Endometrial microvascular endothelial cells (primary cell): ENCODE measurements around the gene FLT3. TPM values are rescaled to one million over a fixed set of nuclear protein-coding genes. Genes with fewer than 3 reads are reported as not detected.
"Not testable (repeated sequence)": the region's sequence is repeated elsewhere in the genome, so short reads cannot be mapped to it uniquely, and the experiment has no call there.

Source experiments
- in situ Hi-C: cut with HindIII; loops from 2 replicates; pipeline ENCODE4 v1.10.0; 2017; ENCODE audit warnings: low sequenced_read_pairs, low pct_unique_long_range_greater_than_20kb; ENCODE audit errors: inconsistent ontology term
- total RNA-seq: library from RNA; depleted of rRNA; stranded (reverse); fragments of >200 nt; gene quantifications from one replicate; pipeline ENCODE4 v1.2.3, GENCODE V29; 2015; ENCODE audit errors: inconsistent ontology term

Gene FLT3
- total RNA-seq, 1 donor from 2014 or later, result not detected

DNA sequence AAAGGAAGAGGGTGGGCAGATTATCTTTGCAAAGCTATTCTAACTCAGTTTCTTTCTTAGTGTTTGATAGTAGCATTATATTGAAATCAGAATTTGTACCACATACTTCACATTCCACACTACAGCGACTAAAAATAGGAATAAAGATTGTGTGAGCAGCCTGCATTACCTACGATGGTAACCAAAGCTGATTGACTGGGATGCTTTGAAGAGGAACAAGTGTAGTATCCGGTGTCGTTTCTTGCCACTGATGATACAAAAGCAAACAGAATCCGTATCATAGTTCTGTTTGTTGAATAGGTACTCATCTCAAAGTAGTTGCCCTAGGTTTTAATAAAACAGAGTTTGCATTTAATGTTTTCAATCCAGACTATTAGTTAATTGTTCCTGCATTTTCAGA, 51.2 kb downstream of the FLT3 start:
- in situ Hi-C loops, result no loop called here

DNA sequence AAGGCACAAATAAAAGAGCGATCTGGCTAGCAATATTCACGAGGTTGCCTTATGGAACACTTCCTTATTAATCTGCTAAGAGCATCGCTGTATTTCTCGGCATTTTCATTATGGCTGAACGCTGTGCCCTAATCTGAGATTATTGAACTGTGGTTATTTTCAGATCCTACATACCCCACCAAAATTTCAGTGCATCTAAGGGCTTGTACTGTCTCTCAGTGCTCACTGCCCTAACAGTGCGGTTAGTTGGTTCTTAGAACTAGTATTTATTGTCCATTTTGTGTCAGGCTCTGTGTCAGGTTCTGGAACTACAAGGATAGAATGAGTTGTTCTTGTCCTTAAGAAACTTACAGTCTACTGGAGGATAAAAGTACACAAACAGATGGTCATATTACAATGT, 51.6 kb downstream of the FLT3 start:
- in situ Hi-C loops, result no loop called here

DNA sequence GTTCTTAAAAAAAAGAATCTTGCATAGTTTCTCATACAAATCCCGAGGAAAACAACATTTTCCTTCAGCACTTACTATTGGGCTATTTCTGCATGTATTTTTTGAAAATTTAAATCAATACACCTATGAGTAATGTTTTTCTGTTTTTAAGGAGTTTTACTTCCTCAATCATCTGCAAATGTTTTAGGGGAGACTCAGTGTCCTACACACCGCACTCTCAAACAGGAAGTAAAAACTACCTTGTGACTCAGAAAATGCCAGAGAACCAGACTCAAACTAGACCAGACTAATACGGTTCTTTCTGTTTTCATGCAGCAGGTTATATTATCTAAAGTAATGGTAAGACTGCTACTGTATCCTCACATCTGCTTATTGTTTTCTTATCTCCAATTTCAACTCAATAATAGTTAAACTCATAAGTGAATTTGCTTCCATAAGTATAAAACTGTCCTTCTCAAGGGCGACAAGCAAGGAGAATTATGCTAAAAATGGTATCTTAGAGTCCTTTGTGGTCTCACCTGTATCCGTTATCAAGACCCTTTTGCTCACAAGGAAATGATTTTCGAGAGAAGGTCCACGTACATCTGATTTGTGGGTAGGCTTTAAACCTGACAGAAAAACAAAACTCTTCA, 52.5 kb downstream of the FLT3 start:
- in situ Hi-C loops, result no loop called here

DNA sequence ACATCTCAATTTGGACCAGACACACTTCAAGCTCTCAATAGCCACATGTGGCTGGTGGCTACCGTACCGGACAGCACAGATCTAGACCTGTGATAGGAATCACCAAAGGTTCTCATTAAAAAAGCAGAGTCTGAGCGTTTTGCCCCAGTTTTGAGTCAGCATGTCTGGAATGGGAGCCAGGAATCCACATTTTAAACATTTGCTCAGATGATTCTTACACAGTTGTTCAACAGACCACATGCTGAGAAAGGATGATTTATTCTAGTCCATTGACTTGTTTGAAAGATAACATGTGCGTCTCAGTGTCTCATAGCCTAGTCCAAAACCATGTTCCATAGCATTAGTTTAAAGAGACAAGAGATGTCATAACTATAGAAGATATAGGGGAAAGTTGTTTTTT, 53.4 kb downstream of the FLT3 start:
- in situ Hi-C loops, result no loop called here

DNA sequence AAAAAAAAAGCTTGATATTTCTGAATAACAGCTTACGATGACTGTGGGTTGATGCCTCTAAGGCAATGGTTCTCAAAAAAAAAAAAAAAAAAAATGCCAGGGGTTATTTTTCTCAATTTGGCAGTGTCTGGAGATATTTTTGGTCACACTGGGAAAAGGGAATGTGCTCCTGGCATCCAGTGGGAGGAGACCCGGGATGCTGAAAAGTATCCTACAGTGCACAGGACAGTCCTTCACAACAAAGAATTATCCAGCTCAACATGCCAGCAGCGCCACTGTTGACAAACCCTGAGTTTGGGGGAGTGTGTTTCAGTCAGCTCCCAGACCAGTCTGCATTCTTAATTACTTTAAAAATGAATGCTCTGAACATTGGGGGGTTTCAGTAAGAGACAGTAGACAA, 54.5 kb downstream of the FLT3 start:
- in situ Hi-C loops, result no loop called here

DNA sequence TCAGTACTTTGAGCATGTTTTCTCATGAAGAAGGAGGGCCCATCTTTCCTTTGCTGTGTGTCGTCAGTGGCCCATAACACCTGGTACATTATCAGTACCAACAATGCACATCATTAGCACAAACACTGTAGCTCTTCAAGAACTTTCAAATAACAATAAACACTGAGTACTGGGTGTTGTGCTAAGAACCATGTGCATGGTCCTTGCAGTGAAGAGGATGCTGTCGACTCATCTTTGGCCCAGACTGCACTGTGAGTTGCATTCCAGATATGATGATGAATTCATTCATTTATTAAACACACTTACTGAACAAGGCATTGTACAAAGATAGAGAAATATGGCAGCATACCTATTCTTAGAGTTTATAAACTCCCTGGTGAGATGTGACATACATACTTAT, 55.8 kb downstream of the FLT3 start:
- in situ Hi-C loops, result no loop called here

DNA sequence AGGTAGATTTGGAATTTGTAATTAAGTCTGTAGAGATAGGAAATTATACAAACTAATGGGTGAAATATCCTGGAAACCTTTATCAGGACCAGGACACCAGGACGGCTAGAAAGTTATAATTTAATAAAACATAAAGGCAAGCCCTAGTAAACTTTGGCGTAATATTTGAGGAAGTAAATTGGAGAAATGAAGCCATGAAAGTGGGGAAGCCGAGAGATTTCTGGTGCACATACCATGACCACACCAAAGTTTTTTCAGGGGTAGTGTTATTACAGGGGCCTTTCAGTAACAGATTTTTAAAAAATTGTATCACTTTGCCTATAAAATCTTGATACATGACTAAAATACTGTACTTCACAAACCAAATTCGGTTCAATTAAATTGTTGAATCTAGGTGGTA, 57.2 kb downstream of the FLT3 start:
- in situ Hi-C loops, result no loop called here

DNA sequence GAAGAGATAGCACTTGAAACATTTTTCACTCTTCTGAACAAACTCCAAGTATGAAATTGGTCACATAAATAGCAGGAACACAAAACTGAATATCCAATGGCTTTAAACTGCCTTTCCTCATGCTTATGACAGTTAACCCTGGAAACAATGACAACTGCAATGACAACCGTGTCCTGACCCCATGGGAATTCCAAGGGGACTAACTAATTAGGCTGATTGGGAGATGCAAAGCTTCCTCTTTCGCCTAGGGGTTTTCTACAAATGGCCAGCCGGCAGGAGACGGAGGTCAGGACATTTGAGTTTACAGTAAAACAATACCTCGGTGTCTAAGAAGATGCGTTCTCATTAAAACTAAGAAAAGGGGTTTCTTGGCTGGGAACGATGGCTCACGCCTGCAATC, 58.9 kb downstream of the FLT3 start:
- in situ Hi-C loops, result no loop called here

DNA sequence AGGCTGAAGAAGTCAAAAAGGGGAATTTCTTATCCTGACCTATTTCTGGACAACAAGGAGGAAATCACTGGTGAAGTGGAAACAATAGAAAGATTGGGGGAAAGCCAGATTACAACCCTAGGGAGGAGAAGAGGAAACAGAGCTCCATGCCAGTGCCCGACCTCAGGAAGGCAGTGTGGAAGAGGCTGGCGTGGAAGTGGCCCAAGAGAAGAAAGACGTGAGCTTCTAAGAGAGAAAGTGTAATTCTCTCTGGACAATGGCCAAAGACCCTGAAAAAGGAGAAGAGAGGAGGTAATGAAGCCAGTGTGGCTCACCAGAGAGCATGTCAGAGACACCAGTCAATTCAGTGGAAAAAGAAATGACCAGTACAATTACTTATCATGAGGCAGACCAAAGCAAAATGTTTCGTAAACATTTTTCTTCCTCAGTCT, 59.3 kb downstream of the FLT3 start:
- in situ Hi-C loops, result no loop called here

DNA sequence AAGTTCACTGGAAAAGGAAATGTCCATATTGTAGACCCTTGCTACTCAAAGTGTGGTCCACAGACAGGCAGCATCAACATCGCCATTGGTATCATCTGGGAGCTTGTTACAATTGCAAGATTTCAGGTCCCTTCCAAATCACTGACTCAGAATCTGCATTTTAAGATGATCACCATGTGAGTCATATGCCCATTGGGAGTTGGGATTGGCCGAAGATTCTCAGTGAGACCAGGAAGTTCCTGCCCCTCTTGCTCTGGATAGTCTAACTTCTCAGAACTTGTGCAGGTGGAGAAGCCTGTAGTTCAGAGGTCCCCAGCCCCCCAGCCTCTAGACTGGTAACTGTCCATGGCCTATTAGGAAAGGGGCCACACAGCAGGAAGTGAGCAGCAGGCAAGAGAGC, 63.0 kb downstream of the FLT3 start:
- in situ Hi-C loops, result no loop called here

DNA sequence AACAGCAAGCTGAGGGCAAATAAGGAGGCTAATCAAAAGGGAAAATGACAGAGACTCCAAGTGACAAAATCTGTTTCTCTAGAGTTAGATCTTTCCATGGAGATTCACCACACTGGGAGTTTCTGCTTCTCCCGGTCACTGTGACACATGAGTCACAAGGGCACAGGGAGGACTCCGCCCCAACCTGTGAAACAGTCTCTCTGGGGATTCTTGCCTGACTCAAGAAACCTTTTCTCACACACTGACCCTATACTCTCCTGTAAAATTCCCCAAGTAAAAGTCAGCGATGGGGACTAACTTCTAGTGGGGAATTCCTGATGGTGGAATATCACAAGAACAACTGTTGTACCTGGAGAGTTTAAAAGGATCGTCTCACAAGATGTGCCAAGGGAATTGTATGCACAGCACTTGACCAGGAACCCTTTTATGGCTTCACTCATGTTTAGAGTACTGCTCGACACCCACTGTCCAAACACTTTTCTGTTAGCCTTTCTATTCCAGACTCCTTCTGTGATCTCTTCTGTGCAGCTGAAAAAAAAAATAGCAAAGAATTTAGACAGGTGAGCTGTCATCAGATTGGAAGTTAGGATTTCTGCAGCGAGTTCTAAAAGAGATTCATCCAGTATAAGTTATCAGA, 65.1 kb downstream of the FLT3 start:
- in situ Hi-C loops, result no loop called here

DNA sequence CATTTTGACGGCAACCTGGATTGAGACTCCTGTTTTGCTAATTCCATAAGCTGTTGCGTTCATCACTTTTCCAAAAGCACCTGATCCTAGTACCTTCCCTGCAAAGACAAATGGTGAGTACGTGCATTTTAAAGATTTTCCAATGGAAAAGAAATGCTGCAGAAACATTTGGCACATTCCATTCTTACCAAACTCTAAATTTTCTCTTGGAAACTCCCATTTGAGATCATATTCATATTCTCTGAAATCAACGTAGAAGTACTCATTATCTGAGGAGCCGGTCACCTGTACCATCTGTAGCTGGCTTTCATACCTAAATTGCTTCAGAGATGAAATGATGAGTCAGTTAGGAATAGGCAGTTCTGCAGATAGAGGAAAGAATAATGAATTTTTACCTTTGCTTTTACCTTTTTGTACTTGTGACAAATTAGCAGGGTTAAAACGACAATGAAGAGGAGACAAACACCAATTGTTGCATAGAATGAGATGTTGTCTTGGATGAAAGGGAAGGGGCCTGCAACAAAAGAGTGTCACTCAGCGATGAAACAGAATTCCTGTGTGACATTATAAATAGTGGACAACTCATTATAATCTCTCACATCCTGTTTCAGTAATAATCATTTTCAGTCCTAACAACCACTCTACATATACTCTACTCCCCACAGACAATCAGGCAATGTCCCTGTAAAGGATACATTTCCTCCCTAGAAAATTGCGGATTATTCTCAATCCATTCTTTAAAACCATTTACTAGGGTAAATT, 66.3 kb downstream of the FLT3 start:
- in situ Hi-C loops, result no loop called here

DNA sequence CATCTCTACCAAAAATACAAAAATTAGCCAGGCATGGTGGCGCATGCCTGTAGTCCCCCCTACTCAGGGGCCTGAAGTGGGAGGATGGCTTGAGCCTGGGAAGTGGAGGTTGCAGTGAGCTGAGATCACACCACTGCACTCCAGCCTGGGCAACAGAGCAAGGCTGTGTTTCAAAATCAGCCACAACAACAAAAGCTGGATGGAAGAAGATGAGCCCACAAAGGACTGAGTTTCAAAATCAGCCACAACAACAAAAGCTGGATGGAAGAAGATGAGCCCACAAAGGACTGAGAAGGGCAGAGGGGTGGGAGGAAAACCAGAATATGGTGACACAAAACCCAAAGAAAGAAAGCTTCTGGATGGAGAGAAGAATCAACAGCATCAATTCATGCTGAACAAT, 67.9 kb downstream of the FLT3 start:
- in situ Hi-C loops, result not testable (repeated sequence)

DNA sequence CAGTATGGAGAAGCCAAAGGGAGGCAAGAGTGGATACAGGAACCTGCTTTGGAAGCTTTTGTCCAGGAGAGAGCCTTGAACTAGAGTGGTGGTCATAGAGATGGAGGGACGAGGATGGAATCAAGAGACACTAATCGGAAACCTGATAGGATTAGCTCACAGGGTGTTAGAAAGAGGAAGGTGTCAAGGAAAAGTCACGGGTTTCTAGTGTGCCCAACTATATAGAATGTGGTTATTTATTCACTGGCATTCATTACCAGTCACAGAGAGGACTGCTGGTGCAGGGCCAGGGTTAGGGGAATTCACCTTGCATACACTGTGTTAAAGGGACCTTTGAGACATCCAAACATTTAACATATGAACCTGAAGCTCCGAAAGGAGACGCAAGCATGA, 68.5 kb downstream of the FLT3 start:
- in situ Hi-C loops, result no loop called here

DNA sequence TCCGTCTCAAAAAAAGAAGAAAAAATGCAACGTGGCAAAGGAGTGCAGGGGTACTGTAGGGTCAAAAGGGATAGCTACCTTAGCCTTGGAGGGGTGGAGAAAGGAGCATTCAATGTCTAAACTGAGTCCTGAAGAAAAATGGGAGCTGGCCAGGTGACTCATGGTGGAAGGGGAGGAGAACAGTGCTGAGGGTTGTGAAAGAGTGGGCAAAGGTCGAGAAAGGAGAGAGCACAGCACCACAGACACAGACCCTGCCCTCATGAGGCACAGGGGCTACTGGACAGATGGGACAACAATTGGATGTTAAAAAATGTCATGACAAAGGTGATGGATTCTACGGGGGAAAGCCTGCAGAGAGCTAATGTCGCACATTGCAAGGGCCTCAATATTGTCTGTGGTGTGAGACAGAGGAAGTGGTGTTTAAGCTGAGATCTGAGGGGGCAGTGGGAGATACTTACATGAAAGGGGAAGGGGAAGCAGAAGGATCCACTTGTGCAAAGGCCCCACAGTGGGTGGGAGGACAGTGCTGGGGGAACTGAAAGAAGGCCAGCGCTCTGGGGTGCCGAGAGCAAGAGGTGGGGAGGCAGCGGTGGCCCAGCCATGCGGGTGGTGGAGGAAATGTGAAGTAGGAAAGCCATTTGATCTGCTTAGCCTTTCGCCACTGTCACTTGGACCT, 69.0 kb downstream of the FLT3 start:
- in situ Hi-C loops, result no loop called here

DNA sequence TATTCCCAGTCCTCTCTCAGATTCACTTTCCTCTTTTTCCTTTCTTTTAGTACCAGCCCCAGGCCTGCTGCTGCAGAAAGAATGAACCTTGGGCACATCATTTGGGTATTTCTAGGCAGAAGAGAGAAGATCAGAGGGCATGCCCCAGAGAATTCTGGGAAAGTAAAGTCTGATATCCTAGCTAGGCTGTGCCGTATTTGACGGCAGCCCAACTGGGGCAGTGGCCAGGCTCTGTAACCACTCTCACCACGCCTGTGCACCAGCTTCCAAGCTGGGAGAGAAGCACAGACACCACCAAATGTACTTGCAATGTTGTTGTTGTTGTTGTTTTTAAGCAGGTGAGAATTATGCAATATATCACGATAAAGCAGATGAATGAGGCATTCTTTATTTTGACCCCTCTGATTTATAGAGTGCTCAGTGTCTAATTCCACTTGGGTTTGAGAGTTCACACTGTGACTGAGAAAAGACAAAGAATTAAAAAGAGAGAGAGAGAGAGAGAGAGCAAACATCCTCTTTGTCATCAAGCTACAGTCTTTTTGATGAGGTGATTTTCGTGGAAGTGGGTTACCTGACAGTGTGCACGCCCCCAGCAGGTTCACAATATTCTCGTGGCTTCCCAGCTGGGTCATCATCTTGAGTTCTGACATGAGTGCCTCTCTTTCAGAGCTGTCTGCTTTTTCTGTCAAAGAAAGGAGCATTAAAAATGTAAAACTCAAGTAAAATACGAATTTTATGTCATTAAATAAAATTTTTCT, 72.6 kb downstream of the FLT3 start:
- in situ Hi-C loops, result no loop called here

DNA sequence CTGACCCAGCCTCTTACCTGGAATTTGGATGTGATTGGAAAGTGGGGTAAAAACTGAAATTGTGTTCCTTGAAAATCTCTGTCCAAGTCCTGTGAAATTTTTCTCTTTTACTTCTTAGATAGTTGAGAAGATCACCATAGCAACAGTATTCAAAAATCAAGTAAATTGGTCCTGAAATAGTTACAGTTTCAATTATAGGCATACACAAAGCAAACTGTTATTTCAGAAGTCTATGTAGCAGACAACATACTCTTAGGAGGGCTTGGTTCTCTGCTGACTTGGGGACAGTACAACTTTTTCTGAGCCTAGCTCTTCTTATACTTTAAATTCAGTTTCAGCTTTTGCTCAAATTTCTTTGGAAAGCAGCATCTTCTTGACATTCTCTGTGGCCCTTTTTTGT, 73.3 kb downstream of the FLT3 start:
- in situ Hi-C loops, result no loop called here

DNA sequence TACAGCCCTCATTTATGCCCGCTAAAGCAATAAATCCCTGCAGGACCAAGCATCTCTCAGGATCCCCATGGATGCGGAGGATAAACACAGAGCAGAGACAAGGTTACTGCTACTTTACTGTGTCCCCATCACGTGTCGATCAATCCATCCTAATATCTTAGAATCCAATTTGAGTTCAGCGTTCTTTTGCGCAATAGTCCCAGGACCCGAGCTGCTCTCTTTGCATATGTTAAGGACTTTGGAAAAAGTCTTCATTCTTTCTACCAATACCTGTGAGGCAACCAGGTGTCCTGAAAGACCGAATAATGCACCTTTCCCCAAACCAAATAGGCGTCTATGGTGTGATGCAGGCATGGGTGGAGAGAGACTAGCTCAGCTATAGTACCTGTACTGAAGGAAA, 73.9 kb downstream of the FLT3 start:
- in situ Hi-C loops, result no loop called here

DNA sequence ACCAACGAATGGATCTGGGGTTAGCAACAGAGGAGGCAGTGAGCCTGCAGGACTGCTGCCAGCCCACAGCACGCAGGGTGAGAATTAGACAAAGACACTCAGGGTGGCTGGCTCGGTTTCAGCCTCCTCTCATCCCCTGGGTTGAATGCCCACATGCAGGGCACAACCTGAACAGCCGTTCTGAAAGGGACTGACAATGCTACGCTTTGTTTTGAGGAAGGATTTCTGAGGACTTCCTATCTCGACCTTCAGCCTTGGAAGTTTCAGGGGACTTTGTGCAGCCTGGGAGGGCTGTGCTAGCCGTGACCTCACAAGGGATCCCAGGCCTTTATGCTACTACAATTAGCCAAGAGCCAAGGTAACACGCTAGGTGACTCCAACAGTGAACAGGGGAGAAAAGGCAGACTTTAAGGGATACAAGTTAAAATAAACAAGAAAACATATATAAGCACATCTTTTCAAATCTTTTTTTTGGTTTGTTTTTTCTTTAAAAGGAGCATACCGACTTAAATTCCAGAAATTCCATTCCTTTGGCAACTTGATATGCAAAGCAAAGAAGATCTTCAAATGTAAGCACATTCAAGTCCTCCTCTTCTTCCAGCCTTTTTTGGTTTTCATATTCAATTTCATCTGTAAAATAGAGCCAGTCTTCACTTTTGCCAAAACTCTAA, 77.4 kb downstream of the FLT3 start:
- in situ Hi-C loops, result no loop called here
